GM18499 (cell line): ENCODE results near the gene ZNF638.

Experiments
- ATAC-seq: cut with Tn5 transposase; IDR thresholded peaks from one replicate; pipeline ENCODE4 v1.9.1; 2021; ENCODE audit warnings: moderate number of reproducible peaks; ENCODE audit not compliant: insufficient read depth, unreplicated experiment

ZNF638 gene

GRCh38 chr2:71454221-71455010, 122.8 kb downstream of the ZNF638 start:
- ATAC-seq = no peak

GRCh38 chr2:71455011-71455740, 123.6 kb downstream of the ZNF638 start:
- ATAC-seq = no peak

GRCh38 chr2:71455741-71456569, 124.4 kb downstream of the ZNF638 start:
- ATAC-seq = no peak

- no peak for ATAC-seq
These were observed 125.0 kb downstream of the ZNF638 start for GRCh38 chr2:71456617-71457016.

- ATAC-seq = no peak
These were observed 125.7 kb downstream of the ZNF638 start for GRCh38 chr2:71457123-71457915.

GRCh38 chr2:71457923-71458322, 126.3 kb downstream of the ZNF638 start:
- ATAC-seq = no peak

GRCh38 chr2:71458413-71459083, 127.0 kb downstream of the ZNF638 start:
- ATAC-seq = no peak

- ATAC-seq = no peak
These were observed 127.5 kb downstream of the ZNF638 start for GRCh38 chr2:71459084-71459431.

GRCh38 chr2:71460056-71460455, 128.5 kb downstream of the ZNF638 start:
- ATAC-seq = no peak

- no peak for ATAC-seq
These were observed 129.2 kb downstream of the ZNF638 start for GRCh38 chr2:71460595-71461303.

GRCh38 chr2:71461304-71461671, 129.7 kb downstream of the ZNF638 start:
- ATAC-seq = no peak

GRCh38 chr2:71462056-71462605, 130.5 kb downstream of the ZNF638 start:
- ATAC-seq = no peak

- ATAC-seq = no peak
These were observed 131.2 kb downstream of the ZNF638 start for GRCh38 chr2:71462641-71463341.

GRCh38 chr2:71463342-71463654, 131.7 kb downstream of the ZNF638 start:
- ATAC-seq = no peak

GRCh38 chr2:71464389-71464788, 132.8 kb downstream of the ZNF638 start:
- no peak for ATAC-seq

- ATAC-seq = no peak
These were observed 133.8 kb downstream of the ZNF638 start for GRCh38 chr2:71465356-71465755.

GRCh38 chr2:71465961-71466300, 134.3 kb downstream of the ZNF638 start:
- no peak for ATAC-seq
